Endothelial cell of umbilical vein (primary cell): Measurements from ENCODE around the gene TIMM10. TPM values are rescaled to one million over a fixed set of nuclear protein-coding genes. Genes with fewer than 3 reads are reported as not detected.

ENCODE experiments used
- BruUV-seq: library from RNA; stranded (reverse); fragments of 400-500 nt; replicated peaks from 2 replicates; lab custom pipeline; 2021; lab: Mats Ljungman, UMichigan
- CTCF ChIA-PET: fragments of 300-600, 350-600 bp; sonication (Branson Sonifier 250); formaldehyde crosslinking; loops from one replicate; lab custom pipeline; 2021; ENCODE audit warnings: antibody characterized with exemption, inconsistent platforms; lab: Charles Lee
- POLR2A ChIA-PET: fragments of 300-600, 350-600 bp; sonication (Branson Sonifier 250); formaldehyde crosslinking; loops from one replicate; lab custom pipeline; 2021; ENCODE audit warnings: antibody characterized with exemption, inconsistent platforms; lab: Charles Lee
- DNase-seq: peaks from one replicate; pipeline ENCODE4 v3.0.0-alpha.2; 2011; ENCODE audit warnings: low read depth, low spot score
- FAIRE-seq: peaks from 2 replicates; lab custom pipeline; 2011; peaks lifted over from hg19 to GRCh38; lab: Jason Lieb, UNC
- H2AFZ ChIP-seq: 2 replicates; pipeline ENCODE4 v1.6.0; 2012; ENCODE audit warnings: low read depth, low read length, control low read depth, inconsistent platforms
- H3K27ac ChIP-seq: 2 replicates; pipeline ENCODE4 v1.5.1; 2011; ENCODE audit warnings: low read depth, mild to moderate bottlenecking, control low read depth, low read length, moderate library complexity; ENCODE audit not compliant: insufficient read depth
- H3K27me3 ChIP-seq, 2 experiments: 2 replicates each; pipeline versions ENCODE4 v1.6.0 to v1.6.1; 2011; ENCODE audit warnings: low read length in 2 of 2, mixed read lengths in 1 of 2; ENCODE audit not compliant: control insufficient read depth in 2 of 2, insufficient read depth in 2 of 2
- H3K36me3 ChIP-seq, 2 experiments: 2 replicates in 1 of 2; 3 replicates in 1 of 2; pipeline ENCODE4 v1.5.1; 2011; ENCODE audit warnings: low read length in 2 of 2, mild to moderate bottlenecking in 1 of 2, moderate library complexity in 1 of 2; ENCODE audit not compliant: control insufficient read depth in 2 of 2, insufficient read depth in 2 of 2; ENCODE audit errors: extremely low read depth in 1 of 2
- H3K4me1 ChIP-seq: 3 replicates; pipeline ENCODE4 v1.5.1; 2011; ENCODE audit warnings: mild to moderate bottlenecking, low read length; ENCODE audit not compliant: control insufficient read depth, insufficient read depth; ENCODE audit errors: extremely low read depth
- H3K4me2 ChIP-seq: 2 replicates; pipeline ENCODE4 v1.6.1; 2011; ENCODE audit warnings: low read length, control low read depth, mixed read lengths; ENCODE audit not compliant: insufficient read depth
- H3K4me3 ChIP-seq, 3 experiments: fragments of 200-600 bp in 1 of 3; sonication (generic), shearing (Covaris generic) in 1 of 3; replicated peaks in 1 of 3; 2 replicates each; pipeline ENCODE4 v1.5.1; 2011 to 2016; ENCODE audit warnings: control low read depth in 3 of 3, low read length in 3 of 3, mild to moderate bottlenecking in 2 of 3, inconsistent platforms in 1 of 3, low read depth in 1 of 3, moderate library complexity in 1 of 3; ENCODE audit not compliant: insufficient read depth in 1 of 3
- H3K79me2 ChIP-seq: 2 replicates; pipeline ENCODE4 v1.6.0; 2012; ENCODE audit warnings: low read length, inconsistent platforms; ENCODE audit not compliant: control insufficient read depth, insufficient read depth
- H3K9ac ChIP-seq: replicated peaks from 2 replicates; pipeline ENCODE3; 2011; ENCODE audit warnings: low read length, control low read depth; ENCODE audit not compliant: insufficient read depth; ENCODE audit errors: extremely low read depth
- H3K9me1 ChIP-seq: replicated peaks from 3 replicates; pipeline ENCODE4 v1.6.0; 2011; ENCODE audit warnings: mild to moderate bottlenecking, low read length; ENCODE audit not compliant: control insufficient read depth, insufficient read depth; ENCODE audit errors: extremely low read depth
- H3K9me3 ChIP-seq: replicated peaks from 2 replicates; pipeline ENCODE4 v1.5.1; 2012; ENCODE audit warnings: low read length, inconsistent platforms; ENCODE audit not compliant: control insufficient read depth, insufficient read depth
- H4K20me1 ChIP-seq: replicated peaks from 2 replicates; pipeline ENCODE3; 2011; ENCODE audit warnings: mild to moderate bottlenecking, low read length; ENCODE audit not compliant: control insufficient read depth, insufficient read depth; ENCODE audit errors: extremely low read depth
- CTCF ChIP-seq, 2 donors: IDR thresholded peaks; 1 replicate in 1 of 2; 2 replicates in 1 of 2; pipeline ENCODE4 v1.5.1; 2011; ENCODE audit warnings: low read length in 2 of 2, mild to moderate bottlenecking in 2 of 2, moderate library complexity in 2 of 2, control low read depth in 1 of 2, inconsistent platforms in 1 of 2, low read depth in 1 of 2; ENCODE audit not compliant: insufficient read depth in 1 of 2; ENCODE audit errors: extremely low read depth in 1 of 2
- EZH2 ChIP-seq: IDR thresholded peaks from 2 replicates; pipeline ENCODE4 v1.6.1; 2012; ENCODE audit warnings: borderline replicate concordance, low read depth, mild to moderate bottlenecking, moderate library complexity, low read length, inconsistent platforms; ENCODE audit not compliant: severe bottlenecking
- FOS ChIP-seq: IDR thresholded peaks from 2 replicates; pipeline ENCODE4 v1.6.1; 2011; ENCODE audit warnings: mild to moderate bottlenecking, low read length, moderate library complexity, borderline replicate concordance; ENCODE audit not compliant: insufficient read depth
- GATA2 ChIP-seq: IDR thresholded peaks from 2 replicates; pipeline ENCODE4 v1.7.0; 2011; ENCODE audit warnings: low read depth, mild to moderate bottlenecking, moderate library complexity, mixed read lengths, low read length; ENCODE audit not compliant: insufficient read length, insufficient read depth
- JUN ChIP-seq: IDR thresholded peaks from 2 replicates; pipeline ENCODE4 v1.6.1; 2011; ENCODE audit warnings: borderline replicate concordance, low read depth; ENCODE audit not compliant: insufficient read length, insufficient read depth
- MAX ChIP-seq: IDR thresholded peaks from 2 replicates; pipeline ENCODE4 v1.6.1; 2011; ENCODE audit not compliant: insufficient read depth, insufficient read length
- MYC ChIP-seq: IDR thresholded peaks from one replicate; pipeline ENCODE4 v1.6.1; 2011; ENCODE audit warnings: mild to moderate bottlenecking, low read depth, low read length
- POLR2A ChIP-seq: IDR thresholded peaks from 2 replicates; pipeline ENCODE4 v1.6.1; 2012; ENCODE audit warnings: low read depth, mild to moderate bottlenecking, control low read depth, low read length
- POLR2AphosphoS5 ChIP-seq: IDR thresholded peaks from 2 replicates; pipeline ENCODE4 v1.6.1; 2012; ENCODE audit warnings: low read depth, mild to moderate bottlenecking, control low read depth, low read length, moderate library complexity; ENCODE audit not compliant: insufficient read depth
- dilution Hi-C: fragments of 300-500 bp; cut with MboI; formaldehyde crosslinking; loops from one replicate; pipeline ENCODE4 v1.15.0; 2019; ENCODE audit warnings: low sequenced_read_pairs; ENCODE audit not compliant: extremely low pct_ligation_motif_present
- intact Hi-C: fragments of 100-400 bp; cut with micrococcal nuclease; formaldehyde crosslinking; loops from one replicate; pipeline ENCODE4 v1.10.0; 2022
- polyA plus RNA-seq, 4 experiments: library from polyadenylated mRNA; depleted of rRNA in 3 of 4; stranded (reverse) in 3 of 4; unstranded in 1 of 4; fragments of >200 nt; gene quantifications; 2 replicates each; pipeline versions ENCODE4 v1.2.1 to v1.2.3, GENCODE V29; 2011 to 2012; ENCODE audit warnings: missing spikeins in 1 of 4
- total RNA-seq: library from RNA; stranded (reverse); gene quantifications from 2 replicates; pipeline ENCODE4 v1.2.3, GENCODE V29; 2021

TIMM10 gene
- total and polyA plus RNA-seq, 2 donors (not counting 3 experiments of a cell fraction or from before 2014, with no cell fraction given) = 64.2 to 128 TPM

- H4K20me1 ChIP-seq = no peaks in the 10 kb centered on the region
- FAIRE-seq (no peak), DNase-seq (no peak)
- H3K36me3 ChIP-seq = no peaks in the 10 kb centered on the region
- H3K9me1 ChIP-seq = no peaks in the 10 kb centered on the region
- no peaks in the 10 kb centered on the region for H3K9me3 ChIP-seq
- no TSS peak for BruUV-seq
- H3K4me1 ChIP-seq = no peaks in the 10 kb centered on the region
- H3K4me3 ChIP-seq = no peak overlapping the region
- dilution Hi-C loops = no loop called here
- no peak overlapping the region for H3K27ac ChIP-seq
- H3K27me3 ChIP-seq = peaks cover 0 to 4% of the 10 kb centered on the region in 2 experiments
- H3K79me2 ChIP-seq = no peaks in the 10 kb centered on the region
- H3K4me2 ChIP-seq = no peak overlapping the region
- TF ChIP-seq POLR2A = no peak
- TF ChIP-seq EZH2 = no peak
- no peak for TF ChIP-seq JUN
- TF ChIP-seq FOS = no peak
- TF ChIP-seq MAX = no peak
- no peak for TF ChIP-seq GATA2
- no peak for TF ChIP-seq CTCF (IDR thresholded peaks at IDR 0.05; ENCODE audit: extremely low read depth in 1 of 2, insufficient read depth in 1 of 2, low read depth in 1 of 2, low read length in 2 of 2)
- TF ChIP-seq MYC = no peak
- TF ChIP-seq POLR2AphosphoS5 = no peak
- POLR2A ChIA-PET = no interaction called here
- no peak overlapping the region for H2AFZ ChIP-seq
- CTCF ChIA-PET = interaction anchor here (1.0 to 2.7 kb wide), 2 partner anchors 24 to 101 kb away, joined by 5 to 7 read pairs; partner anchors contain the start of gene UBE2L6
- no peak overlapping the region for H3K9ac ChIP-seq
- intact Hi-C loops = no loop called here
Observed at GRCh38 chr11:57543593-57543992, 13.0 kb upstream of the TIMM10 start.
